AG04450 (cell line): ENCODE results near the gene IL10. TPM values are rescaled to one million over a fixed set of nuclear protein-coding genes. Genes with fewer than 3 reads are reported as not detected.

Experiments
- CTCF ChIA-PET: fragments of 300-600, 350-600 bp; formaldehyde crosslinking; extraction: SDS; loops from one replicate; lab custom pipeline; 2022; ENCODE audit warnings: antibody characterized with exemption, inconsistent platforms; lab: Charles Lee
- POLR2A ChIA-PET: fragments of 350-600 bp; formaldehyde crosslinking; extraction: SDS; loops from one replicate; lab custom pipeline; 2021; ENCODE audit warnings: antibody characterized with exemption, inconsistent platforms; lab: Yijun Ruan, JAX
- DNase-seq: peaks from one replicate; pipeline ENCODE4 v3.0.0-alpha.2; 2011; ENCODE audit warnings: low read depth, low spot score
- H3K27ac ChIP-seq: one replicate; pipeline ENCODE4 v1.5.1; 2012; ENCODE audit warnings: low read depth, low read length, control low read depth
- H3K27me3 ChIP-seq: one replicate; pipeline ENCODE4 v1.6.0; 2012; ENCODE audit warnings: low read length; ENCODE audit not compliant: control insufficient read depth, insufficient read depth
- H3K4me3 ChIP-seq: 2 replicates; pipeline ENCODE4 v1.5.1; 2011; ENCODE audit warnings: mild to moderate bottlenecking, low read depth, low read length, control low read depth
- H3K9me3 ChIP-seq: 2 replicates; pipeline ENCODE4 v1.5.1; 2012; ENCODE audit warnings: low read length; ENCODE audit not compliant: control insufficient read depth, insufficient read depth
- CTCF ChIP-seq: IDR thresholded peaks from 2 replicates; pipeline ENCODE4 v1.5.1; 2011; ENCODE audit warnings: low read depth, low read length, control low read depth, inconsistent platforms
- polyA plus RNA-seq: library from polyadenylated mRNA; depleted of rRNA; stranded (reverse); fragments of >200 nt; gene quantifications from 2 replicates; pipeline ENCODE4 v1.2.3, GENCODE V29; 2011

The IL10 gene
- polyA plus RNA-seq, 1 experiment, result not detected

DNA sequence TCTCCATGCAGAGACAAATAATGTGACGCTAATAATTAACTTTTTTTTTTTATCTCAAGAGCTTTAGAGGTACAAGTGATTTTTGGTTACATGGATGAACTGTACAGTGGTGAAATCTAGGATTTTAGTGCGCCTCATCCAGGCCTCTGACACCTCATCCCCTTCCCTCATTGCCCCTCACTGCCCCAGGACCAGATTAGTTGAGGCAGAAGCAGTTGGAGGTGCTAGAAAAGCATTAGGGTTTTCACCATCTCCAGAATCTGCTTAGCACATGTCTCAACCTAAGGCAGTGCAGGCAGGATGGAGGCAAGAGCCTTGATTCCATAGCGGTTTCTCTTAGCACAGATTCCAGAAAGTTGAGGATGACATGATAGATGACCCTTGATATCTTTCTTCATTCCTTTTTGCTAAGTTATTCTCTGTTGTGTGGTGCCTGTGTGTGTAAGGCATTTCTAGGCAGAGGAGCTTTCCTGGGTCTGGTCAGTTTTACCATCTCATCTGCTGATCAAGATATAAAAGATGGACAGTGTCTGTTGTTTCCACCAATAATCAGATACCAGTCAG lies 16.3 kb upstream of the IL10 start:
- POLR2A ChIA-PET, result no interaction called here
- no peak overlapping the region for H3K27ac ChIP-seq
- no peaks in the 10 kb centered on the region; the same call in 1 of the 2 replicates for H3K9me3 ChIP-seq
- TF ChIP-seq CTCF, result no peak
- CTCF ChIA-PET, result no interaction called here
- H3K27me3 ChIP-seq, result no peaks in the 10 kb centered on the region
- no peak for DNase-seq
- no peak overlapping the region for H3K4me3 ChIP-seq

GRCh38 chr1:206787891-206788290 lies 15.6 kb upstream of the IL10 start:
- Histone ChIP-seq H3K27me3 (no peaks in the 10 kb centered on the region), H3K27ac (no peak overlapping the region), H3K4me3 (no peak overlapping the region), H3K9me3 (no peaks in the 10 kb centered on the region)
- POLR2A ChIA-PET, result no interaction called here
- DNase-seq, result no peak
- CTCF ChIA-PET, result interaction anchor here (1.3 to 1.7 kb wide), 2 partner anchors 125 to 157 kb away, joined by 4 read pairs; no protein-coding TSS in a partner anchor
- no peak for TF ChIP-seq CTCF

- Histone ChIP-seq H3K27ac (no peak overlapping the region), H3K27me3 (no peaks in the 10 kb centered on the region), H3K9me3 (no peaks in the 10 kb centered on the region), H3K4me3 (no peak overlapping the region)
- ChIA-PET CTCF (interaction anchor here (0.5 to 1.7 kb wide), 4 partner anchors 52 to 155 kb away, joined by 4 read pairs; no protein-coding TSS in a partner anchor), POLR2A (no interaction called here)
- no peak for DNase-seq
- TF ChIP-seq CTCF, result no peak
These were observed 14.1 kb upstream of the IL10 start for GRCh38 chr1:206786212-206786886.

- Histone ChIP-seq H3K27me3 (no peaks in the 10 kb centered on the region), H3K27ac (no peak overlapping the region), H3K4me3 (no peak overlapping the region), H3K9me3 (no peaks in the 10 kb centered on the region)
- ChIA-PET POLR2A (no interaction called here), CTCF (interaction anchor here (0.7 to 0.8 kb wide), 3 partner anchors 51 to 367 kb away, joined by 3 to 4 read pairs (median 4); no protein-coding TSS in a partner anchor)
- no peak for DNase-seq
- no peak for TF ChIP-seq CTCF
These were observed 13.0 kb upstream of the IL10 start for GRCh38 chr1:206785182-206785765.

DNA sequence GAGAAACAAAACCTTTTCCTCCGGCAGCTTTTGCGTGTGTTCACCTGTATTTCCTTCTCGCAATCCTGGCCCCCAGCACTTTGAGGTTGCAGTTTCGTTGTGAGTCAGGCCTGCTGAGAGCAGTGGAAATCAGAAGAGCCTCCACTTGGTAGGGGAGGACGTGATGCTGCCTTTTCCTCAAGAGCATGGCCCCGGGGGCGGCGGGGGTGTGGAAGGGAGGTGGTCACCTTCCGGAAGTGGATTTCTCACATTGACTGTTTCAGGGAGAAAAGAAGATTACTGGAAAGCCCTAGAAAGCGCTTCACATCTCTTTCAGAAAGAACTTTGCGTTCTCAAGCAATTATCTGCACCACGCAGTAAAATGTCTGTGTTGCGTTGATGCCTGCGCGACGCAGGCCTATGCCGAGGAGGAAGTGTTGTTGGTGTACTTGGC lies 12.2 kb upstream of the IL10 start:
- Histone ChIP-seq H3K9me3 (no peaks in the 10 kb centered on the region), H3K27me3 (no peaks in the 10 kb centered on the region), H3K27ac (no peak overlapping the region), H3K4me3 (no peak overlapping the region)
- TF ChIP-seq CTCF, result no peak
- no peak for DNase-seq
- CTCF ChIA-PET, result interaction anchor here (0.7 to 1.0 kb wide), 2 partner anchors 122 to 368 kb away, joined by 3 read pairs; no protein-coding TSS in a partner anchor
- POLR2A ChIA-PET, result no interaction called here
